Measurements from ENCODE around the gene PSD4.

Gene PSD4

GRCh38 chr2:113235347-113236226, 61.8 kb downstream of the PSD4 start:
- peak; percentile 41 to 74 for DNase-seq (ENCODE audit: extremely low read depth in 1 of 2, low read depth in 1 of 2)

- DNase-seq (ENCODE audit: extremely low read depth in 1 of 2, low read depth in 1 of 2) = no peak
These were observed 62.8 kb downstream of the PSD4 start for GRCh38 chr2:113236367-113237159.

- DNase-seq (ENCODE audit: extremely low read depth in 1 of 2, low read depth in 1 of 2) = no peak
These were observed 63.9 kb downstream of the PSD4 start for GRCh38 chr2:113237604-113238160.

- no peak for DNase-seq (ENCODE audit: extremely low read depth in 1 of 2, low read depth in 1 of 2)
These were observed 65.4 kb downstream of the PSD4 start for GRCh38 chr2:113238871-113239839.

GRCh38 chr2:113240150-113240914, 66.6 kb downstream of the PSD4 start:
- DNase-seq (ENCODE audit: extremely low read depth in 1 of 2, low read depth in 1 of 2) = no peak

- peak; percentile 50 to 78 for DNase-seq (ENCODE audit: extremely low read depth in 1 of 2, low read depth in 1 of 2)
These were observed 67.4 kb downstream of the PSD4 start for GRCh38 chr2:113240915-113241911.

- no peak for DNase-seq (ENCODE audit: extremely low read depth in 1 of 2, low read depth in 1 of 2)
These were observed 68.6 kb downstream of the PSD4 start for GRCh38 chr2:113242327-113242726.

GRCh38 chr2:113245276-113245711, 71.5 kb downstream of the PSD4 start:
- DNase-seq (ENCODE audit: extremely low read depth in 1 of 2, low read depth in 1 of 2) = no peak

- DNase-seq (ENCODE audit: extremely low read depth in 1 of 2, low read depth in 1 of 2) = no peak
These were observed 72.8 kb downstream of the PSD4 start for GRCh38 chr2:113246606-113247005.

GRCh38 chr2:113248997-113249770, 75.4 kb downstream of the PSD4 start:
- peak; percentile 47 to 54 for DNase-seq (ENCODE audit: extremely low read depth in 1 of 2, low read depth in 1 of 2)

- no peak for DNase-seq (ENCODE audit: extremely low read depth in 1 of 2, low read depth in 1 of 2)
These were observed 77.3 kb downstream of the PSD4 start for GRCh38 chr2:113251118-113251517.

GRCh38 chr2:113252047-113252590, 78.3 kb downstream of the PSD4 start:
- DNase-seq (ENCODE audit: extremely low read depth in 1 of 2, low read depth in 1 of 2) = no peak

- no peak for DNase-seq (ENCODE audit: extremely low read depth in 1 of 2, low read depth in 1 of 2)
These were observed 79.7 kb downstream of the PSD4 start for GRCh38 chr2:113253453-113253852.

GRCh38 chr2:113255140-113256070, 81.6 kb downstream of the PSD4 start:
- no peak for DNase-seq (ENCODE audit: extremely low read depth in 1 of 2, low read depth in 1 of 2)

GRCh38 chr2:113257516-113258264, 83.9 kb downstream of the PSD4 start:
- no peak for DNase-seq (ENCODE audit: extremely low read depth in 1 of 2, low read depth in 1 of 2)

Measured in stimulated activated CD8-positive, alpha-beta memory T cell treated with anti-CD3 and anti-CD28 coated beads, Interleukin-7, amount 100 ng/mL, for 48 hours (primary cell).